GM23338 (cell line): ENCODE measurements around the gene ARL15. TPM values are rescaled to one million over a fixed set of nuclear protein-coding genes. Genes with fewer than 3 reads are reported as not detected.

Source experiments
- ATAC-seq: fragments of 200-7000 bp; cut with Tn5 transposase; 3 replicates; pipeline ENCODE4 v1.9.1; 2020
- DNase-seq: peaks from one replicate; pipeline ENCODE4 v3.0.0-alpha.2; 2015; ENCODE audit warnings: low spot score
- H2AFZ ChIP-seq: fragments of 200-600 bp; sonication (generic); 2 replicates; pipeline ENCODE4 v1.8.0; 2016; ENCODE audit warnings: antibody characterized with exemption, mild to moderate bottlenecking, moderate library complexity
- H3F3A ChIP-seq: fragments of 200-600 bp; sonication (generic); replicated peaks from 2 replicates; pipeline ENCODE4 v1.8.0; 2017; ENCODE audit warnings: antibody characterized with exemption, mixed run types, low read depth
- H3K27ac ChIP-seq: fragments of 200-600 bp; sonication (generic); 2 replicates; pipeline ENCODE4 v1.6.1; 2016; ENCODE audit warnings: low read depth
- H3K27me3 ChIP-seq: fragments of 200-600 bp; sonication (generic); 2 replicates; pipeline ENCODE4 v1.8.0; 2016; ENCODE audit warnings: mild to moderate bottlenecking, mixed run types, moderate library complexity; ENCODE audit not compliant: insufficient read depth
- H3K36me3 ChIP-seq: fragments of 200-600 bp; sonication (generic); 2 replicates; pipeline ENCODE4 v1.8.0; 2016; ENCODE audit warnings: mild to moderate bottlenecking; ENCODE audit not compliant: insufficient read depth
- H3K4me1 ChIP-seq: fragments of 200-600 bp; sonication (generic); 2 replicates; pipeline ENCODE4 v1.8.0; 2016; ENCODE audit warnings: mild to moderate bottlenecking, moderate library complexity; ENCODE audit not compliant: insufficient read depth
- H3K4me2 ChIP-seq: fragments of 200-600 bp; sonication (generic); 2 replicates; pipeline ENCODE4 v1.7.1; 2017; ENCODE audit warnings: mixed run types
- H3K4me3 ChIP-seq: fragments of 200-600 bp; sonication (generic); 2 replicates; pipeline ENCODE4 v1.6.1; 2016; ENCODE audit warnings: mixed run types
- H3K79me2 ChIP-seq: fragments of 200-600 bp; sonication (generic); replicated peaks from 2 replicates; pipeline ENCODE4 v1.8.0; 2017; ENCODE audit warnings: mild to moderate bottlenecking; ENCODE audit not compliant: insufficient read depth
- H3K9me2 ChIP-seq: fragments of 200-600 bp; sonication (generic); 2 replicates; pipeline ENCODE4 v1.8.0; 2017; ENCODE audit not compliant: insufficient read depth
- H4K20me1 ChIP-seq: fragments of 200-600 bp; sonication (generic); replicated peaks from 2 replicates; pipeline ENCODE4 v1.8.0; 2017; ENCODE audit warnings: mild to moderate bottlenecking; ENCODE audit not compliant: insufficient read depth
- H3K27ac Mint-ChIP-seq: 2 replicates; pipeline ENCODE4 v1.8.0; 2020; ENCODE audit warnings: inconsistent platforms, mild to moderate bottlenecking, moderate library complexity, mixed read lengths
- H3K27me3 Mint-ChIP-seq: 3 replicates; pipeline ENCODE4 v1.8.0; 2022; ENCODE audit warnings: low read depth, mild to moderate bottlenecking, moderate library complexity, mixed read lengths, inconsistent platforms; ENCODE audit not compliant: insufficient read depth, poor library complexity
- H3K36me3 Mint-ChIP-seq: 3 replicates; pipeline ENCODE4 v1.8.0; 2021; ENCODE audit warnings: low read depth, mild to moderate bottlenecking, inconsistent platforms, moderate library complexity, mixed read lengths
- H3K4me1 Mint-ChIP-seq: 3 replicates; pipeline ENCODE4 v1.8.0; 2020; ENCODE audit warnings: mild to moderate bottlenecking, inconsistent platforms, mixed read lengths
- H3K4me3 Mint-ChIP-seq: 3 replicates; pipeline ENCODE4 v1.8.0; 2021; ENCODE audit warnings: moderate library complexity, mild to moderate bottlenecking, inconsistent platforms, mixed read lengths
- H3K9me3 Mint-ChIP-seq: 3 replicates; pipeline ENCODE4 v1.8.0; 2020; ENCODE audit warnings: moderate library complexity, mild to moderate bottlenecking, inconsistent platforms, mixed read lengths
- CTCF ChIP-seq, 2 experiments: fragments of 200-600 bp in 1 of 2; sonication (generic) in 1 of 2; conservative IDR thresholded peaks; 2 replicates each; pipeline versions ENCODE4 v1.5.1 to v1.6.1; 2016 to 2017; ENCODE audit warnings: antibody characterized with exemption in 2 of 2, low read depth in 2 of 2, mild to moderate bottlenecking in 2 of 2, moderate library complexity in 1 of 2
- EZH2phosphoT487 ChIP-seq: fragments of 200-600 bp; sonication (generic); IDR thresholded peaks from one replicate; pipeline ENCODE4 v1.8.1; 2018; ENCODE audit warnings: antibody characterized with exemption; ENCODE audit not compliant: unreplicated experiment
- ZNF462 ChIP-seq: fragments of 250-450 bp; sonication (Bioruptor Pico); IDR thresholded peaks from 2 replicates; pipeline ENCODE4 v1.5.0; 2020; ENCODE audit warnings: mild to moderate bottlenecking, moderate library complexity
- polyA plus RNA-seq: library from polyadenylated mRNA; unstranded; fragments of >200 nt; fragmentation: Nextera tagmentation; extraction: Ambion mirVana; gene quantifications from 2 replicates; pipeline ENCODE4 v1.2.1, GENCODE V29; 2016
- total RNA-seq: library from RNA; depleted of rRNA; stranded (reverse); fragments of >200 nt; shearing (Covaris generic); gene quantifications from 2 replicates; pipeline ENCODE4 v1.2.3, GENCODE V29; 2014

Gene ARL15
- total and polyA plus RNA-seq, 2 experiments from 2014 or later, result 13.0 to 54.0 TPM

- Histone ChIP-seq H2AFZ (no peak overlapping the region), H3K4me2 (no peak overlapping the region), H3K27me3 (no peaks in the 10 kb centered on the region), H3K79me2 (peaks cover 13% of the 10 kb centered on the region; the same call in 1 of the 2 replicates), H3K4me3 (no peak overlapping the region), H3K9me2 (no peaks in the 10 kb centered on the region; the same call in 1 of the 2 replicates), H3K4me1 (no peaks in the 10 kb centered on the region; the same call in 1 of the 2 replicates), H3F3A (no peaks in the 10 kb centered on the region), H3K36me3 (no peaks in the 10 kb centered on the region), H3K27ac (no peak overlapping the region), H4K20me1 (no peaks in the 10 kb centered on the region; the same call in 1 of the 2 replicates)
- H3K36me3 Mint-ChIP-seq, result peaks cover 5% of the 10 kb centered on the region; the same call in 2 of the 3 replicates
- ATAC-seq, result no peak
- H3K4me3 Mint-ChIP-seq, result no peak overlapping the region
- H3K4me1 Mint-ChIP-seq, result peaks cover 5% of the 10 kb centered on the region; the same call in 2 of the 3 replicates
- no peaks in the 10 kb centered on the region; the same call in 1 of the 3 replicates for H3K9me3 Mint-ChIP-seq
- no peak overlapping the region; the same call in 1 of the 2 replicates for H3K27ac Mint-ChIP-seq
- no peaks in the 10 kb centered on the region for H3K27me3 Mint-ChIP-seq
- TF ChIP-seq EZH2phosphoT487 (no peak), CTCF (conservative IDR thresholded peaks at IDR 0.05; ENCODE audit: low read depth in 2 of 2) (no peak), ZNF462 (no peak)
- DNase-seq, result no peak
Observed at GRCh38 chr5:54227109-54227508, 83.3 kb downstream of the ARL15 start.
